ENCODE measurements around the gene TMA7B.
"Not testable (repeated sequence)": the region's sequence is repeated elsewhere in the genome, so short reads cannot be mapped to it uniquely, and the experiment has no call there.

The TMA7B gene

GRCh38 chr22:39933741-39934140, 26.5 kb upstream of the TMA7B start:
- DNase-seq: no peak

- no peak for DNase-seq
Measured at GRCh38 chr22:39935116-39935515, 25.1 kb upstream of the TMA7B start.

- DNase-seq: no peak
Measured at GRCh38 chr22:39935612-39936011, 24.6 kb upstream of the TMA7B start.

GRCh38 chr22:39936523-39937145, 23.6 kb upstream of the TMA7B start:
- no peak for DNase-seq

- DNase-seq: no peak
Measured at GRCh38 chr22:39937906-39938305, 22.3 kb upstream of the TMA7B start.

- DNase-seq: peak; percentile 67
Measured at GRCh38 chr22:39938509-39939111, 21.6 kb upstream of the TMA7B start.

- peak; percentile 62 for DNase-seq
Measured at GRCh38 chr22:39939830-39940229, 20.4 kb upstream of the TMA7B start.

GRCh38 chr22:39940757-39941305, 19.4 kb upstream of the TMA7B start:
- DNase-seq: no peak

- no peak for DNase-seq
Measured at GRCh38 chr22:39941601-39942000, 18.6 kb upstream of the TMA7B start.

- DNase-seq: no peak
Measured at GRCh38 chr22:39942439-39943230, 17.6 kb upstream of the TMA7B start.

GRCh38 chr22:39943337-39943736, 16.9 kb upstream of the TMA7B start:
- peak; percentile 43 for DNase-seq

GRCh38 chr22:39943953-39944872, 16.0 kb upstream of the TMA7B start:
- DNase-seq: no peak

GRCh38 chr22:39946126-39946502, 14.1 kb upstream of the TMA7B start:
- no peak for DNase-seq

GRCh38 chr22:39946503-39947219, 13.5 kb upstream of the TMA7B start:
- no peak for DNase-seq

- DNase-seq: no peak
Measured at GRCh38 chr22:39947220-39948216, 12.7 kb upstream of the TMA7B start.

GRCh38 chr22:39949964-39950737, 10.0 kb upstream of the TMA7B start:
- no peak for DNase-seq

GRCh38 chr22:39951603-39952293, 8.4 kb upstream of the TMA7B start:
- DNase-seq: not testable (repeated sequence)

- DNase-seq: no peak
Measured at GRCh38 chr22:39952347-39952746, 7.8 kb upstream of the TMA7B start.

- no peak for DNase-seq
Measured at GRCh38 chr22:39953101-39953500, 7.1 kb upstream of the TMA7B start.

All from activated CD8-positive, alpha-beta memory T cell treated with anti-CD3 and anti-CD28 coated beads, Interleukin-2, amount 50 U/mL, for 4 hours (primary cell).